GM12891 (cell line): ENCODE data around the gene ZP1.

Source experiments
- POLR2A ChIP-seq: IDR thresholded peaks from 2 replicates; pipeline ENCODE4 v1.6.1; 2011; ENCODE audit warnings: low read depth, low read length, control low read depth
- SPI1 ChIP-seq: IDR thresholded peaks from 2 replicates; pipeline ENCODE4 v1.6.1; 2011; ENCODE audit warnings: low read depth, low read length, control low read depth
- TAF1 ChIP-seq: IDR thresholded peaks from 2 replicates; pipeline ENCODE4 v1.6.1; 2011; ENCODE audit warnings: low read depth, low read length, control low read depth

DNA sequence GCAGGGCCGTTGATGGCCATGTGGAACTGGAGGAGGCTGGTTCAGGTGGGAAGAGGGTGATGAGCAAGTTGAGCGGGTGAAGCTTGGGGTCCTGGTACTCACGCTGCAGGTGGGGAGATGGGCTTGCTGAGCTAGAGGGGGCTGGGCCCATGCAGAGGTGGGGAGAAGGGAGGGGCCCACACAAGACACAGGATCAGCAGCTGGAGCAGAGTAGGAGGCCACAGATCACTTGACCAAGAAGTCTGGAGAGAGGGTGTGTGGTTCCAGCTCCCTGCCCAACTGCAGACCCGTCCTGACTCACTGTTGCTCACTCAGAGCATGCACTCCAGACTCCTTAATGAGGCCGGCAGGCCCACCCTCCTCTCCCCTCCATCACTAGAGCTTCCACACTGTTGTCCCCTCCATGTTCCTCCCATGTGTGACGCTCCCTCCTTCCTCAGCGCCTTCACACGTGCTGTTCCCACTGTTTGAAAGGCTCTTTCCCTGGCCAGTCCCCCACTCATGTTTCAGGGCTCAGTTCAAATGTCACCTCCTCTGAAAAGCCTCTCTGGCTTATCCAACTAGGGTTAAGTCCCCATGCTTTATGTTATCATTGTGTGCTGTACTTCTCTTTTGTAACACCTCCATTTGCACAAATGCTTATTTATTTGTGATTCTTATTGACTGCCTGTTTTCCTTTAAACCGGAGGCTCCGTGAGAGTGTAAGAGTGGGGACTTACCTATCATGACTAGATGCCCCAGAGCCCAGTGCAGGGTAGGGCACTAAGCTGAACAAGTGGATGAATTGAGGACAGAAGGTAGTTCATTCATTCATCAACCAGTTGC lies 23.1 kb upstream of the ZP1 start:
- TF ChIP-seq POLR2A (no peak), SPI1 (no peak), TAF1 (no peak)
